GM19351 (cell line): ENCODE data around the gene NOCT.
A peak's percentile ranks its signal among the peaks of the same experiment; 100 is the strongest.
"Not testable (repeated sequence)": the region's sequence is repeated elsewhere in the genome, so short reads cannot be mapped to it uniquely, and the experiment has no call there.

ENCODE experiments used
- ATAC-seq: cut with Tn5 transposase; IDR thresholded peaks from one replicate; pipeline ENCODE4 v1.9.1; 2021; ENCODE audit warnings: mild to moderate bottlenecking, moderate library complexity; ENCODE audit not compliant: unreplicated experiment

NOCT gene

GRCh38 chr4:139042981-139043460 is 27.4 kb downstream of the NOCT start:
- no peak for ATAC-seq

DNA sequence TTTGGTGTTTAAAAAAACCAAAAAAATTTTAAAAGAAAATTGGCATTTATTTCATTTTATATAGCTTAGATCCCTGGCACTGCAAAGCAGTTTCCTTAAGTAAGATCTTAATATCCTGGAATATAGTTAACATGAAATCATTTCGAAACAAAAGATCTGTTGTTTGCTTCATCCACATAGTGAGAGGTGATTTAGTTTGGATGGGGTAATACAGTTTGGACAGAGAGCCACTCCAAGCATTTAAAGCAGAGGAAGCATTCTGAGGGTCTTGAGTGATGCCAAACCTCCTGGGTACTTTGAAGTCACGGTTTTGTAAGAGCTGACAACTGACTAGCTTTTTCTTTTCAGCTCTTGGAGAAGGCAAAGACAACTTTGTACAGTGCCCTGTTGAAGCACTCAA is 28.7 kb downstream of the NOCT start:
- no peak for ATAC-seq

DNA sequence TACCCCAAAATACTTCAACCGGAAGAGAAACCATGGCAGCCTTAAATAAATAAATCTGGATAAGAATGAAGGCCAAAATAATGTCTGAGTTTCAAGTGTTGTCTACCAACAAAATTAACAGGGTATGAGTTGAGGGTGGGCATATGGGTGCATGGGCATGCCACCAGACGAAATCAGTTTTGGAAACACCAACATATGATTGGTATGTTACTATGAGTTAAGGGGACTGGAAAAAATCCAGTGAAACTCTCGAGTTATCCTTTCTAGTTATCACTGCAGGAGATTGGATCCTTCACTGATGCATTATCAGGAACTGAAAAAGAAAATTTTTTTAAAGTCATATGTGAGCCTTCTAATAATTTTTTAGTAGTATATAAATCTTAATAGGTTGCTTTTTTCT is 32.4 kb downstream of the NOCT start:
- no peak for ATAC-seq

- no peak for ATAC-seq
Measured at GRCh38 chr4:139050446-139050845, 34.9 kb downstream of the NOCT start.

- no peak for ATAC-seq
Measured at GRCh38 chr4:139053909-139054308, 38.3 kb downstream of the NOCT start.

GRCh38 chr4:139054791-139055505 is 39.4 kb downstream of the NOCT start:
- ATAC-seq = no peak

DNA sequence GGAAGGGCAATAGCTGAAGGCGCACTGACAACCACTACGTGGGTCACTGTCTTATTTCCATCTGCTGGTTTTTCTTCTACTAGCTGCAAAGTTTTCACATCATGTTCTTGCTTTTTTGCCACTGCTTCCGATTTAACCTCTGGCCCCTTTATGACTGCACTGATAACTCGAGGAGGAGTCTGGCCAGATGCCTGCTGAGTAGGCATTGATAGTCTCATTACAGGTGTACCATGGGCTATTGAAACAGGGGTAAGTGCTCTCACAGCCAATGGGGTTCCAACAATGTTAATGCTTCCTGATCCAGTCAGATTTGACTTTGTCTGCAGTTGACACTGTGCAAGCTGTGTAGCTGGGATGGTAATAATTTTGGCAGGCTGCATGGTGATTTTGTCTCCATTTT is 43.4 kb downstream of the NOCT start:
- not testable (repeated sequence) for ATAC-seq

GRCh38 chr4:139060591-139060990 is 45.0 kb downstream of the NOCT start:
- no peak for ATAC-seq

GRCh38 chr4:139076016-139076744 is 60.6 kb downstream of the NOCT start:
- no peak for ATAC-seq

- ATAC-seq = no peak
Measured at GRCh38 chr4:139077567-139078355, 62.2 kb downstream of the NOCT start.

DNA sequence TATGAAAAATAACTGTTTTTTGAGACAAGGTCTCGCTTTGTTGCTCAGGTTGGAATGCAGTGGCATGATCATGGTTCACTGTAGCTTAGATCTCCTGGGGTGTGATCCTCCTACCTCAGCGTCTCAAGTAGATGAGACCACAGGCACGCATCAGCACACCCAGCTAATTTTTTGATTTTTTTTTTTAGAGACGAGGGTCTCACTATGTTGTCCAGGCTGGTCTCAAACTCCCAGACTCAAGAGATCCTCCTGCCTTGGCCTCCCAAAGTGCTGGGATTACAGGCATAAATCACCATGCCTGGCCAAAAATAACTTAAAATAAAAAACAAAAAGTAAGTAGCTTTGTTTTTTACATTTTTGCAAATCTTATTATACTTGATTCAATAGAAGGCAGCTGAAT is 63.3 kb downstream of the NOCT start:
- ATAC-seq = no peak

- ATAC-seq = peak; percentile 81
Measured at GRCh38 chr4:139082750-139083606, 67.4 kb downstream of the NOCT start.

DNA sequence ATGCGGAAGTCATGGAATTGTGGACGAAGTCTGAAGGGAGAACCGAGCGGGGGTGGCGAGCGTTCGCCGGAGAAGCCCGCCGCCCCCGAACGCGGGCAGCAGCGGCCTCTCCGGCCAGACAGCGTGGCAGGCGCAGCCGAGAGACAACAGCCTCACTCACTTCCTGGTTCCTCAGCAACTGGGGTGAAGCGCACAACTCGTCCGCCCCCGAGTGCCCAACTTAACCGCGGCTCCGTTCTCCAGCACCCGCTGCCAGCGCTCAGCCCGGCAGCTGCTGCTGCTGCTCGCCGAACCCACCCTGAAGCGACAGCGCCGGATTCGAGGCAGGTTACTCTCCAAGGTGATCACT is 68.0 kb downstream of the NOCT start:
- peak; percentile 27 for ATAC-seq

DNA sequence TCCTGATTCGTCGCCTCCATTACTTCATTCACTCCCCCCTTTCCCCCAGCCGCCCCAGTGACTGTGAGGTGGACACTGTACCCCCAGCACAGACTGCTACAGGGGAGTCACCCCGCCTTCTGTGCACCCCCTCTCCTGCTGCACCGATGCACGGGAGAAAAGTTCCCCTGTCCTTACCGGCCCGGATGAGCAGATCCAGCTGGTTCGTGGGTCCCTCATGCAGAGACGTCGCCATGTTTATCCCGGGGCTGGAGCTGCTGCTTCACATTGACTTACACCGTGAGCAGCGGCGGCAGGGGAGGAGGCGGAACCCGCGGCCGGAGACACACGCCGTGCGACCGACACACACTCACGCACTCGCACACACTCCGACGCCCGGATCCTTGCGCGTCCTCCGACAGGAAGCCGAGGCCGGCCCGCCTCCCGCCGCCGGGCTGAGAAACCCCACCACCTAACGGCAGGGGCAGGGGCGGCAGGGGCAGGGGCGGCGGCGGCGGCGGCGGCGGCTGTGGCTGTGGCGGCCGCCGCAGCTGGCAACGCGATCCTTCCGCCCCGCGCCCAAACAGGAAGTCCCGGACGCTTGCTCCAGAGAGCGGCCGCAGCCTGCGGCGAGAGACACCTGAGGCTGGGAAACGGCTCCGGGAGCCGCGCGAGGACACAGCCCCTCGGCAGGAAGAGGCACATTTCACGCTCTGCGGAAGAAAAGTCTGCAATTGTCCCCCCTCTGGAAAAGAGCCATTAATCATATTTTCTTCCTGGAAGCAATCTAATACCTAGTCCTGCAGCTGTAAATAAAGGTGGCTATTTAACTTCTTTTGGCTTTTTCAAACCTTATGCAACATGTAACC is 68.6 kb downstream of the NOCT start:
- ATAC-seq = peak; percentile 54

DNA sequence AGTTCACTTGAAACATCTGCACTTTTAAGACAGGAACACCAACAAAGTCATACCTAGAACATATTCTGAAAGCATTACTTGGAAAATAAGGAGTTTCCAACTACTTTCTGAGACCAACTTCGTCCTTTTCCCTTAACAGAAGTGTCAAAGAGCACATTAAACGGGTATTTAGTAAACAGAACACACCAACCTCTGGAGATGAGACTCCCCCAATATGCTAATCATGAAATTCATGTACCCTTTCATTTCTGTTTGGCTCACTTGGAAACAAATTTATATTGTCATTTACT is 69.2 kb downstream of the NOCT start:
- ATAC-seq = no peak

GRCh38 chr4:139085141-139085540 is 69.6 kb downstream of the NOCT start:
- ATAC-seq = no peak

GRCh38 chr4:139092271-139092670 is 76.7 kb downstream of the NOCT start:
- no peak for ATAC-seq
